Measurements from ENCODE around the gene ECHDC3.
A peak's percentile ranks its signal among the peaks of the same experiment; 100 is the strongest.

ECHDC3 gene

DNA sequence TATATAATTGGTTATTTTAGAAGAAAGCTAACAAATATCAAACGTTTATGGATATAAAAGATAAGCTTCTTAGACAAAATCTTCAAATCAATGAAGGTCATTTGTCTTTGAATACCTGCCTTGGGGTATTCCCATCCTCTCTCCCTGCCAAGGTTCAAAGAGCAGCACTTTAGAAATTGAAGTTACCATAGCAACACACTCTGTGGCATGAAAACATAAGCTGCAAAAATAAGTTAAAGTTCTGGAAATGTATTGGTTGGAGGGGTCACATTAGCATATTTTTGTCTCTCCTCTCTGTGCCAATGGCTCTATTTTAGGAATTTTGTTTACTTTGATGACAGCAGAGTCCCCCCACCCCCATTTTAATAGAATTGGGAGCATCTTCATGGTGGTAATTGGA, 12.0 kb downstream of the ECHDC3 start:
- DNase-seq, result no peak

GRCh38 chr10:11754620-11755019, 12.4 kb downstream of the ECHDC3 start:
- no peak for DNase-seq

- DNase-seq, result no peak
Measured at GRCh38 chr10:11755512-11756263, 13.5 kb downstream of the ECHDC3 start.

DNA sequence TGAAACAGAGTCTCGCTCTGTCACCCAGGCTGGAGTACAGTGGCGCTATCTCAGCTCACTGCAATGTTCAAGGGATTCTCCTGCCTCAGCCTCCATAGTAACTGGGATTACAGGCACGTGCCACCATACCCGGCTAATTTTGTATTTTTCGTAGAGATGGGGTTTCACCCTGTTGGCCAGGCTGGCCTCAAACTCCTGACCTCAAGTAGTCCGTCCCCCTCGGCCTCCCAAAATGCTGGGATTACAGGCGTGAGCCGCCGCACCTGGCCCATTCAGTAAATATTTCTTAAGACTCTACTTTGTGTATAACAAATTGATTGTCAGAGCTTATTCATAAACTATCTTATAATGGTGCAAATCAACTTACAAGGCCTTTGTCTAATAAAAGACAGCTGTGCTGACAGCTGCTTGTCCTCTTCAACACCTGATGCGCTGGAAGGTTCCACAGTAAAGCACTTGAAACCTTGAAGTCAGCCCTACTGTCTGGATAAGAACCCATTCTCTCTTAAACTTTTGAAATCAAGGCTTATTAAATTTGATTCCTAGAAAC, 14.7 kb downstream of the ECHDC3 start:
- DNase-seq, result no peak

- peak in 1 of 2 experiments; percentile 50 for DNase-seq
Measured at GRCh38 chr10:11757454-11757820, 15.3 kb downstream of the ECHDC3 start.

- DNase-seq, result peak; percentile 61 to 70
Measured at GRCh38 chr10:11757821-11758463, 15.8 kb downstream of the ECHDC3 start.

DNA sequence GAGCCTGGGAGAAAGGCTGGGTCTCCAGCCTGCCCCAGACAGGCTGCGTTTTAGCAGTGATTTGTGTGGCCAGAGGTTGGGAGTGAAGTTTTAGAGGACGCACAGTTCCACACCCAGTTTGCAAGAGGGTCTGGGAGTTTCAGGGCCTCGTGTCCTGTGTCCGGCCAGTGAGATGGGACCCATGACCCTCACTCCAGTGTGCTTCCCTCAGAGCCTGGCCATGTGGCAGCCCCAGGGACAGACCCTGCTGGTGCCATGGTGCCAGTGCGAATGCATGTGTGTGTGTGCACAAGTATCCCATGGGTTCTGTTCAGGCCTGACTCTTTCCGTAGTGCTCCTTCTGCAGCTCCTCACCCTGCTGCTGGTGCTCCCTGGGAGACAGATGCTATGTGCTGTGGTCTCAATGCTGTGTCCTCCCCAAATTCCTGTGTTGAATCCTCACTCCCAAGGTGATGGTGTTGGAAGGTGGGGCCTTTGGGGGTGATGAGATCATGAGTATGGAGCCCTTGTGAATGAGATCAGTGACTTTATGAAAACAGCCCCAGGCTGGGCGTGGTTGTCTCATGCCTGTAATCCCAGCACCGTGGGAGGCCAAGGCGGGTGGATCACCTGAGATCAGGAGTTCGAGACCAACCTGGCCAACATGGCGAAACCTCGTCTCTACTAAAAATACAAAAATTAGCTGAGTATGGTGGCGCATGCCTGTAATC, 16.5 kb downstream of the ECHDC3 start:
- DNase-seq, result no peak

- DNase-seq, result no peak
Measured at GRCh38 chr10:11759347-11759746, 17.2 kb downstream of the ECHDC3 start.

DNA sequence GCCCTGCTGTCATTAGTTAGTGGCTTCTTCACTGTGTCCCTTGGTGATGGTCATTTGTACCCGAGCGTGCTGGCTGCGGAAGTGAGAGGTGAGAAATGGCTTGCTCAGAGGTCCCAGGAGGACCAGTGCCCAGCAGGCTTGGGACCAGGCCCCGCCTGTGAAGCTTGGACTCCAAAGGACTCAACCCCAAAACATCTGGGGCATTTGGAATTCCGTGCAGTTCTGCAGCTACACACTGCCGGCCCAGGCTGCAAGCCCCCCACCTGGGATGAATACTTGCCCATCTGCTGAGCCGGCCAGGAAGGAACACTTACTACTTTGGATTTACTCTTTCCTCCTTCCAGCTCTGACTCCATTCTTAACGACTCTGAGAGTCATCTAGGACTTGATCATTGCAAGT, 18.0 kb downstream of the ECHDC3 start:
- DNase-seq, result no peak

DNA sequence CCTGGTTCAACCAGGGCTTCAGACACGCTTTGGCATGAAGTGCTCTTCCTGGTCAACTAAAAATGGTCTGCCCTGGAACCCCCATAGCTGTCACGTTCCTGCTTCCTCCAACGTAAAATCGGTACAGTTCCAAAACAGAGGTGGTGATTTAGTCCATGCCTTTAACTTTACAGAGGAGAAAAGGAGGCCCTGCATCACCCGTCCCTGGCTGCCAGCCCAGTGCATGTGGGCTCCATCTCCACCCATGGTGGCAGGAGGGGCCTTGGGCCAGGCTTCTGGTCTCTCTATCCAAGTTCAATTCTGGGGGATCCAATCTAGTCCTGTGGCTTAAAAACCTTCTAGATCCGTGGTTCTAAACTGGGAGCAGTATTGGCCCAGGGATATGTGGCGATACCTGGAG, 18.7 kb downstream of the ECHDC3 start:
- peak in 1 of 2 experiments; percentile 1 for DNase-seq

GRCh38 chr10:11761431-11761830, 19.2 kb downstream of the ECHDC3 start:
- DNase-seq, result no peak

DNA sequence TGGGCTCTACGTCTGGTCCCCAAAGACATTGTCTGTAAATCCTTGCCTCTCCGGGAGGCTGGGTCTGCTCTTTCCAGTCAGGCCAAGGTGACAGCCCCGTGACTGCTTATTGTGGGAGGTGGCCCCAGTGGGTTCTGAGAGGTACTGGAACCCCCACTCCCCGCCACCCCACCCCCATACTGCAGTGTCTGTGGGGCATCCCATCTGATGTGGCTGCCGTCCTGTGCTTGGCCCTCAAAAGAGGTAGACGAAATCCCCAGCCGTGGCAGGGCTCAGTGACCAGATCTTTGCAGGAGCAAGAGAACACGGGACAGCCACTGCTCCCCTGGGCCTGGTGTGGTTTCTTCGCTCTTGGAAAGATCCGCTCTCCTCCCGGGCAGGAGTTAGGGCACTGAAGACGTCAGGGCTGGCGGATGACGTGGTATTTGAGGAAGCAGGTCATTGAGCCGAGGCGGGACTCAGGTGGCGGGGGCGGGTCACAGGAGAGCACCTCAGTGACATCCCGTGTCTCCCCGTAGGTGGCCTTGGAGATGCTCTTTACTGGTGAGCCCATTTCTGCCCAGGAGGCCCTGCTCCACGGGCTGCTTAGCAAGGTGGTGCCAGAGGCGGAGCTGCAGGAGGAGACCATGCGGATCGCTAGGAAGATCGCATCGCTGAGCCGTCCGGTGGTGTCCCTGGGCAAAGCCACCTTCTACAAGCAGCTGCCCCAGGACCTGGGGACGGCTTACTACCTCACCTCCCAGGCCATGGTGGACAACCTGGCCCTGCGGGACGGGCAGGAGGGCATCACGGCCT, 20.7 kb downstream of the ECHDC3 start:
- DNase-seq, result no peak

- DNase-seq, result no peak
Measured at GRCh38 chr10:11763501-11763861, 21.3 kb downstream of the ECHDC3 start.

GRCh38 chr10:11765141-11765540, 23.0 kb downstream of the ECHDC3 start:
- no peak for DNase-seq

DNA sequence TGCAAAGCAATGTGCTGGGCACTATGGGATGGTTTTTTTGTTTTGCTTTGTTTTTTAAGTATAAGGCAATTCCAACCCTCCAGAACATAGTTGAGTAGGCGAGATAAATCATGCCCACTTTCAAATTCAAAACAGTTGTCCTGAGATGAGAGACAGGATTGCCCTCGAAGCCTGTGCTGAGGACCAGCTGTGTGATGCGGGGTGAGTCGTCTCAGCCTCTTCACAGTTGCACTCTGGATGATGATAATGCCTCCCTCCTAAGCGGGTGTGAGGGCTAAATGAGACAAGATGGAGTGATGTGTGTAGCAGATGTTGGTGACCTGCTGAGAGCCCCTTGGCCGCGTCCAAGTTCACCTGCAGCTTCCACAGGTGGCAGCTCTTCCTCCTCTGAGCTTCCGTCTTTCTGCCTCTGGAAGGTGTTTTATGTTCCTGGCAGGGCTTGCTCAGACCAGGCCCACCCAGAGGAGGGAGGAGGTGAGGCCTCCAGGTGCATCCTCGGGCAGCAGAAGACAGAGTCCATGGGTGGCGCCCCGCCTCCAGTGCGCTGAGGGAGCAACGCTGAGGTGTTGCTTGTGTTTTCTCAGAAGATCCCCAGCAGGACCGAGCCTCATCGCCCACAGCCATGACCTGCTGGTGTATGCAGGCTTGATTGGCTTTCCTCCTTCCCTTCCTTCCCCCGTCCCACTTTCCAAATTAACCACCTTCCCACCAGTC, 30.6 kb downstream of the ECHDC3 start:
- DNase-seq, result no peak

- DNase-seq, result no peak
Measured at GRCh38 chr10:11773761-11774441, 31.7 kb downstream of the ECHDC3 start.

GRCh38 chr10:11775412-11775811, 33.2 kb downstream of the ECHDC3 start:
- no peak for DNase-seq

GRCh38 chr10:11776080-11776479, 33.9 kb downstream of the ECHDC3 start:
- no peak for DNase-seq

DNA sequence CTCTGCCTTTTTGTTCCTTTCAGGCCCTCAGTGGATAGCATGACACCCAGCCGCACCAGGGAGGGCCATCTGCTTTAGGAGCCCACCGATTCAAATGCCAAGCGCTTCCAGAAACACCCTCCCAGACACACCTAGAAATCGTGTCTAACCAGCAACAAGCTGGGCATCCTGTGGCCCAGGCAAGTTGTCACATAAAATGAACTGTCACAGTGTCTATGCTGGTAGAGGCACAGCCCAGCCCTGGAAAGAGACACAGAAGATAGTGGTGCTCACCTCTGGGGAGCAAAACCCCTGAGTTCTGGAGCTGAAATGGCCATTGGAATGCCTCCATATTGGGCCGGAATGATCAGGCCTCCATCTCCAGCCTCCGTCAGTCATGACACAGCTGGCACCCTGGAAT, 38.9 kb downstream of the ECHDC3 start:
- no peak for DNase-seq

GRCh38 chr10:11782793-11783557, 40.8 kb downstream of the ECHDC3 start:
- peak; percentile 16 to 36 for DNase-seq

GRCh38 chr10:11783558-11783865, 41.3 kb downstream of the ECHDC3 start:
- no peak for DNase-seq

Data from NCI-H2081 (cell line).